ENCODE data around the gene MOB4. TPM values are rescaled to one million over a fixed set of nuclear protein-coding genes. Genes with fewer than 3 reads are reported as not detected.
A peak's percentile ranks its signal among the peaks of the same experiment; 100 is the strongest.

Gene MOB4
- total RNA-seq, 1 experiment from 2014 or later, result 28.3 TPM

DNA sequence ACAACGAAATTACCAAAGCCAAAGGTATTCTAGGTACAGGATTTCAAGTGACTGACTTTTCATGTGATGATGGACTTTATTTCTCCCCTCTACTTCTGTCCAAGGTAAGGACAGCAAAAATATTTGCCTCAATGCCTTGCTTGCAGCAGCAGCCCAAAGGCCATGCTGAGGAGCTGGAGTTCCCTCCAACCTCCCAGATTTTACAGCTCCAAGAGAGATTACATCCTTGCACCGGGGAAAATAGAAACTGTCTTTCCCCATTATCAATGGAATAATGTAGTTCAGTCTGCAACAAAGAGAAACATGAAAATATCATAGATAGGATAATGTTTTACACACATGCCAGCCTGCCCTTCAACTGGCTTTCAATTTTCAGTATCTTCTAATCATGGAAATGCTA is 29.7 kb upstream of the MOB4 start:
- Mint-ChIP-seq H3K36me3 (ENCODE audit: insufficient read depth, unreplicated experiment) (peaks cover 90% of the 10 kb centered on the region), H3K27ac (ENCODE audit: unreplicated experiment) (peak overlapping the region; percentile 62), H3K9me3 (ENCODE audit: low read depth, unreplicated experiment) (peaks cover 5% of the 10 kb centered on the region), H3K27me3 (ENCODE audit: unreplicated experiment) (no peaks in the 10 kb centered on the region), H3K4me3 (ENCODE audit: low read depth, unreplicated experiment) (no peak overlapping the region), H3K4me1 (ENCODE audit: low read depth, unreplicated experiment) (no peaks in the 10 kb centered on the region)
- DNase-seq, result no peak
- CTCF ChIA-PET, result no interaction called here
- intact Hi-C loops (cut with micrococcal nuclease; ENCODE audit: unreplicated experiment), result loop anchor here (5.0 kb wide), 1 partner anchor 84 kb away; no protein-coding TSS in a partner anchor
- no TSS peak for BruUV-seq (replicated peaks)
- TF ChIP-seq, protein P1, sequence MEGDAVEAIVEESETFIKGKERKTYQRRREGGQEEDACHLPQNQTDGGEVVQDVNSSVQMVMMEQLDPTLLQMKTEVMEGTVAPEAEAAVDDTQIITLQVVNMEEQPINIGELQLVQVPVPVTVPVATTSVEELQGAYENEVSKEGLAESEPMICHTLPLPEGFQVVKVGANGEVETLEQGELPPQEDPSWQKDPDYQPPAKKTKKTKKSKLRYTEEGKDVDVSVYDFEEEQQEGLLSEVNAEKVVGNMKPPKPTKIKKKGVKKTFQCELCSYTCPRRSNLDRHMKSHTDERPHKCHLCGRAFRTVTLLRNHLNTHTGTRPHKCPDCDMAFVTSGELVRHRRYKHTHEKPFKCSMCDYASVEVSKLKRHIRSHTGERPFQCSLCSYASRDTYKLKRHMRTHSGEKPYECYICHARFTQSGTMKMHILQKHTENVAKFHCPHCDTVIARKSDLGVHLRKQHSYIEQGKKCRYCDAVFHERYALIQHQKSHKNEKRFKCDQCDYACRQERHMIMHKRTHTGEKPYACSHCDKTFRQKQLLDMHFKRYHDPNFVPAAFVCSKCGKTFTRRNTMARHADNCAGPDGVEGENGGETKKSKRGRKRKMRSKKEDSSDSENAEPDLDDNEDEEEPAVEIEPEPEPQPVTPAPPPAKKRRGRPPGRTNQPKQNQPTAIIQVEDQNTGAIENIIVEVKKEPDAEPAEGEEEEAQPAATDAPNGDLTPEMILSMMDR (IDR thresholded peaks at IDR 0.05; ENCODE audit: unreplicated experiment), result no peak

DNA sequence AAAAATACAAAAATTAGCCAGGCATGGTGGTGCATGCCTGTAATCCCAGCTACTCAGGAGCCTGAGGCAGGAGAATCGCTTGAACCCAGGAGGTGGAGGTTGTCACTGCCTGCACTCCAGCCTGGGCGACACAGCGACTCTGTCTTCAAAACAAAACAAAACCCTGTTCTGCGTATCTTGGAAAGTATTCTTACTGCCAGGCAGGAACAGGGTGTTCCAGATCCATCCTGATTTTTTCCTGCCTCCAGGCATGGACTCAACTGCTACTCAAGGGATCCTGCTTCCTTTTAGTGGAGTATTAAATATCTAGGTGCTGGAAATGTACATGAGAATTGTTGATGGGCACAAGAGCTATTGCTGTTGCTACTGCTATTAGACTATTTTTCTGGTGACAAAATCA is 28.5 kb upstream of the MOB4 start:
- Mint-ChIP-seq H3K36me3 (ENCODE audit: insufficient read depth, unreplicated experiment) (peaks cover 90% of the 10 kb centered on the region), H3K9me3 (ENCODE audit: low read depth, unreplicated experiment) (peaks cover 5% of the 10 kb centered on the region), H3K4me1 (ENCODE audit: low read depth, unreplicated experiment) (no peaks in the 10 kb centered on the region), H3K27ac (ENCODE audit: unreplicated experiment) (no peak overlapping the region), H3K27me3 (ENCODE audit: unreplicated experiment) (no peaks in the 10 kb centered on the region), H3K4me3 (ENCODE audit: low read depth, unreplicated experiment) (no peak overlapping the region)
- TF ChIP-seq, protein P1 (IDR thresholded peaks at IDR 0.05; ENCODE audit: unreplicated experiment), result no peak
- no peak for DNase-seq
- CTCF ChIA-PET, result no interaction called here
- BruUV-seq (replicated peaks), result no TSS peak
- intact Hi-C loops (cut with micrococcal nuclease; ENCODE audit: unreplicated experiment), result loop anchor here (5.0 kb wide), 1 partner anchor 85 kb away; no protein-coding TSS in a partner anchor

DNA sequence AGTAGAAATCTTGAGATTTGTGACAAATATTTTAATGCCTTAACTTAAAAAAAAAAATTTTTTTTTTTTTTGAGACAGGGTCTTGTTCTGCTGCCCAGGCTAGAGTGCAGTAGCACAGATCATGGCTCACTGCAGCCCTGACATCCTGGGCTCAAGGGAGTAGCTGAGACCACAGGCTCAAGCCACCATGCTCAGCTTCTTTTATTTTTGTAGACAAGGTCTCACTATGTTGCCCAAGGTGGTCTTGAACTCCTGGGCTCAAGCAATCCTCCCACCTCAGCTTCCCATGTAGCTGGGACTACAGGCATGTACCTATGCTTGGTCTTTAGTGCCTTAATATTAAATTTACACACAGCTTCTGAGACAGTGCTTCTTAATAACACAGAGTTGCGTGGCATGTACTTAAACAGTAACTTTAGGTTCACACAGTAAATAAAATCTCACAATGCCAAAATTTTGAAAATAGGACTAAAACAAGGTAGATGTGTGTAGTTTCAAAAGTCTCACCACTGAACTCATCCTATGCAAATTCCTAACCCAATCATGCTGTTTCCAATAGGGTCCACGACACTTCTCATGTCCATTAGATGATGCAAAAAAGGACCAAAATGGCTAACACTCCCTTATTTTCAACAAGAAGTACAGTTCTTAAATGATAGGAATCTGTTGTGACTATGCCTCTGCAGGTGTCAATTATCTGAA is 20.3 kb upstream of the MOB4 start:
- DNase-seq, result no peak
- Mint-ChIP-seq H3K27me3 (ENCODE audit: unreplicated experiment) (no peaks in the 10 kb centered on the region), H3K36me3 (ENCODE audit: insufficient read depth, unreplicated experiment) (peaks cover 93% of the 10 kb centered on the region), H3K4me3 (ENCODE audit: low read depth, unreplicated experiment) (peak overlapping the region; percentile 84), H3K4me1 (ENCODE audit: low read depth, unreplicated experiment) (peaks cover 7% of the 10 kb centered on the region), H3K9me3 (ENCODE audit: low read depth, unreplicated experiment) (no peaks in the 10 kb centered on the region), H3K27ac (ENCODE audit: unreplicated experiment) (no peak overlapping the region)
- intact Hi-C loops (cut with micrococcal nuclease; ENCODE audit: unreplicated experiment), result loop anchor here (5.0 kb wide), 1 partner anchor 212 kb away; the partner anchor contains the start of gene MARS2
- CTCF ChIA-PET, result interaction anchor here (0.6 kb wide), 1 partner anchor 672 kb away, joined by 3 read pairs; no protein-coding TSS in a partner anchor
- no TSS peak for BruUV-seq (replicated peaks)
- TF ChIP-seq, protein P1 (IDR thresholded peaks at IDR 0.05; ENCODE audit: unreplicated experiment), result no peak

DNA sequence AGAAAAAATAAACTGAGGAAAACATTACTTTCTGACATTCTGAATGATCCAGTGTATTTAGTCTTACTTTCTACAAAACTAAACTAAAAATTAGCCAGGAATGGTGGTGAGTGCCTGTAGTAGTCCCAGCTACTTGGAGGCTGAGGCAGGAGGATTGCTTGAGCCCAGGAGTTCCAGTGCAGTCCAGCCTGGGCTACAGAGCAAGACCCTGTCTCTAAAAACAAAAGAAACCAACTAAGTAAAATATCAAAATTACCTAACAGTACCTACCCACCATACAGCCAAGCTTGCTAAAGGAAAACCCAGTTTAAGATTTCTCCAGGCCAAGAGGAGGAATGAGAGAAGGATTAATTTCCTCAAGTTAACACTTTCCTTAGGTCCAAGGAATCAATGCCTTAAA is 19.2 kb upstream of the MOB4 start:
- H3K27me3 Mint-ChIP-seq (ENCODE audit: unreplicated experiment), result no peaks in the 10 kb centered on the region
- no TSS peak for BruUV-seq (replicated peaks)
- peaks cover 95% of the 10 kb centered on the region for H3K36me3 Mint-ChIP-seq (ENCODE audit: insufficient read depth, unreplicated experiment)
- TF ChIP-seq, protein P1 (IDR thresholded peaks at IDR 0.05; ENCODE audit: unreplicated experiment), result no peak
- peaks cover 7% of the 10 kb centered on the region for H3K4me1 Mint-ChIP-seq (ENCODE audit: low read depth, unreplicated experiment)
- no peaks in the 10 kb centered on the region for H3K9me3 Mint-ChIP-seq (ENCODE audit: low read depth, unreplicated experiment)
- intact Hi-C loops (cut with micrococcal nuclease; ENCODE audit: unreplicated experiment), result loop anchor here (5.0 kb wide), 1 partner anchor 211 kb away; the partner anchor contains the start of gene MARS2
- peak overlapping the region; percentile 84 for H3K4me3 Mint-ChIP-seq (ENCODE audit: low read depth, unreplicated experiment)
- CTCF ChIA-PET, result no interaction called here
- no peak for DNase-seq
- H3K27ac Mint-ChIP-seq (ENCODE audit: unreplicated experiment), result peak overlapping the region; percentile 95
